ENCODE results near the gene CENPO.

DNA sequence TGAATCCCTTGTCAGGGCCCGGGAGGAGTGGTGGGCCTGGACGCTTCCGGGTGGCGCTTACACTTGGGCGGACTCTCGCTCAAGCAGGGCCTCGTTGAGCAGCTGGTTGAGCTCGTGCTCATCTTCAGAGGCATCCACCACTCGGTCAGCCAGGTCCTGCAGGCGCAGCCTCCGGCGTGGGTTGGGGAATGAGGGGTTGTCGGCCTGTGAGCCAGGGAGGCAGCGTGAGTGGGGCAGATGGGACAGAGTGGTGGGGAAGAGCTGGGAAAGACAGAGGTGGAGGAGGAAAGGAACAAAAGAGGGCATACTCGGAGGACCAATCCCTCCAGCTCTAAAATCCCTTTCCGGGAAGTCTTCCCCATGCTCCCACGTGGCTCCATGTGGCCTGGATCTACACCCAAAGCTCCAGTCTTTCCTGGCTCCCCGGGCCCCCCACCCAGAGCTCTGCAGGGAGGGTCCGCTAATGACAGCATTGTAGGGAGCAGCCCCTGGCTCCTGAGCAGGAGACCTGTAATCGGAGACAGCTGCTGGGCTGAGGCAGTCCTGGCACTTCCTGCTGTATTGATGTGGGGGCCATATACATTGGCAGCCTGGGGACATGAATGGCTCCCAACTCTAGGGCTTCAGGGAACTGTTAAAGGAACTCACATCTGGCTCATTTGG, 41.6 kb downstream of the CENPO start:
- TF ChIP-seq POLR2AphosphoS5 (IDR thresholded peaks at IDR 0.05), result no peak
- TF ChIP-seq, protein P1, sequence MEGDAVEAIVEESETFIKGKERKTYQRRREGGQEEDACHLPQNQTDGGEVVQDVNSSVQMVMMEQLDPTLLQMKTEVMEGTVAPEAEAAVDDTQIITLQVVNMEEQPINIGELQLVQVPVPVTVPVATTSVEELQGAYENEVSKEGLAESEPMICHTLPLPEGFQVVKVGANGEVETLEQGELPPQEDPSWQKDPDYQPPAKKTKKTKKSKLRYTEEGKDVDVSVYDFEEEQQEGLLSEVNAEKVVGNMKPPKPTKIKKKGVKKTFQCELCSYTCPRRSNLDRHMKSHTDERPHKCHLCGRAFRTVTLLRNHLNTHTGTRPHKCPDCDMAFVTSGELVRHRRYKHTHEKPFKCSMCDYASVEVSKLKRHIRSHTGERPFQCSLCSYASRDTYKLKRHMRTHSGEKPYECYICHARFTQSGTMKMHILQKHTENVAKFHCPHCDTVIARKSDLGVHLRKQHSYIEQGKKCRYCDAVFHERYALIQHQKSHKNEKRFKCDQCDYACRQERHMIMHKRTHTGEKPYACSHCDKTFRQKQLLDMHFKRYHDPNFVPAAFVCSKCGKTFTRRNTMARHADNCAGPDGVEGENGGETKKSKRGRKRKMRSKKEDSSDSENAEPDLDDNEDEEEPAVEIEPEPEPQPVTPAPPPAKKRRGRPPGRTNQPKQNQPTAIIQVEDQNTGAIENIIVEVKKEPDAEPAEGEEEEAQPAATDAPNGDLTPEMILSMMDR (IDR thresholded peaks at IDR 0.05), result no peak
- no peak for TF ChIP-seq POLR2A (IDR thresholded peaks at IDR 0.05)

Data from prostate gland (tissue), 2 donors.